Stimulated activated CD8-positive, alpha-beta memory T cell treated with anti-CD3 and anti-CD28 coated beads, Interleukin-4, amount 100 ng/mL, for 48 hours (primary cell): ENCODE measurements around the gene RNASE13.

Source experiments
- DNase-seq: peaks from one replicate; pipeline ENCODE4 v3.0.0-alpha.2; 2020

RNASE13 gene, protein sequence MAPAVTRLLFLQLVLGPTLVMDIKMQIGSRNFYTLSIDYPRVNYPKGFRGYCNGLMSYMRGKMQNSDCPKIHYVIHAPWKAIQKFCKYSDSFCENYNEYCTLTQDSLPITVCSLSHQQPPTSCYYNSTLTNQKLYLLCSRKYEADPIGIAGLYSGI

DNA sequence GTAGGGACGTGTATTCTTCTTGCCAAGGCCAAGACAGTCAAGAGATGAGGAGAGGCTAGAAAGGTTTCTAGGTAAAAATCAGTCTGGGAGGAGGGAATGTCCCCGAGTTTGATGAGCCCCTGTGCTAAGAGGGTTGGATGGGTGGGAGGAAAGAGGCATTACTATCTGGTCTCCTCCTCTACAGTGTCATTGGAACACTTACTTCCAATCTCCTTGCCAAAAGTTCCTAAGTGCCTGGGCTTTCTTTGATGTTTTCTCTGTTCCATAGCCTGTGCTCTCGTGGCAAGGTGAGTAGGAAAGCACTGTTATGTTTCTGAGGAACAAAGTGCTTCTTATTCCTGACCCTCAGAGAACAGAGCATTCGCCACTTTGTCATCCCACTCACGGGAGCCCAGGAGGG lies at the start of gene RNASE13:
Gene RNASE13 (minus strand): TSS at position 101 of the 400 bp plus-strand sequence. CDS start 519 bp downstream, outside the sequence.
- DNase-seq, result no peak

DNA sequence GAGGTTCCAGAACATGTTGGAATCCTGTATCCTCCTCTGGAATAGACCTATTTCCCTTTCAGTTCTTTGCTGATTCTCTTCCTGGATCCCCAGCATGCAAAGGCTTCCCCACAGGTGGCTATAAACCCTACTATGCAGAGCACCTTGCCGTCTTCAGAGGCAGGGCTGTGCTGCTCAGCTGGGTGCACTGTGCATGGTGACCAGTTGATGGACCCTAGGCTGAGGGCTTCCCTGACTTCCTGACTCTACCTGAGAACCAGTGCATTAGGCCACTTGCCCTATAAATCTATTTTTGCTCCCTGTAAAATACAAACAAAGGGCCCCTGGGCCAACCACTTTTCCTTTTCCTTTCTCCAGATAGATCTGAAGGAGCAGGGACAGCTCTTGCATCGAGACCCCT lies 49.8 kb upstream of the RNASE13 start:
- no peak for DNase-seq

DNA sequence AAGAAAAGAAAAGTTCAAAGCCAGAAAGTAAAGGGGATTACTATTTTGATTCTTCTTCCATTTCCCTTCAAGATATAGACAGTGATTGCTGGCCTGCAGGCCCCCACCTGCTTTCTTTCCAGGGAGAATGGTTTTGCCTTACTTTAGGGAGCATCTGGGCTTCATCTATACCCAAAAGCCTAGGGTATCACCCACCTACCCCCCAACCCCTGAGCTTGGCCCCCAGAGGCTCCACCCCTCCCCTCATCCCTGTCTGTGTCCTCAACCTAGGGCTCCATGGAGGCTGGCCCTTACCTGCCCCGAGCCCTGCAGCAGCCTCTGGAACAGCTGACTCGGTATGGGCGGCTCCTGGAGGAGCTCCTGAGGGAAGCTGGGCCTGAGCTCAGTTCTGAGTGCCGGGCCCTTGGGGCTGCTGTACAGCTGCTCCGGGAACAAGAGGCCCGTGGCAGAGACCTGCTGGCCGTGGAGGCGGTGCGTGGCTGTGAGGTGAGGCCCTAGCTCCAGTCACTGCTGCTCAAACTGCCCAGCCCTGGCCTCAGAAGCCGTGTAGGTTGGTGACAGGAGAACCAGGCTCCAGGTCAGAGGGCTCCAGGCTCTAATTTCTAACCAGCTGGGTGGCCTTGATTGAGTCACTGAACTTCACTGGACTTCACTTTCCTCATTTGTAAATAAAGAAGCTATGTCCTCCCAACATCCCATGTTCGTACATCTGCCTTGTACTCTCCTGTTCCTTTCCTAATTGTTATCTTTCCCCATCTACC lies 49.1 kb upstream of the RNASE13 start:
- no peak for DNase-seq

DNA sequence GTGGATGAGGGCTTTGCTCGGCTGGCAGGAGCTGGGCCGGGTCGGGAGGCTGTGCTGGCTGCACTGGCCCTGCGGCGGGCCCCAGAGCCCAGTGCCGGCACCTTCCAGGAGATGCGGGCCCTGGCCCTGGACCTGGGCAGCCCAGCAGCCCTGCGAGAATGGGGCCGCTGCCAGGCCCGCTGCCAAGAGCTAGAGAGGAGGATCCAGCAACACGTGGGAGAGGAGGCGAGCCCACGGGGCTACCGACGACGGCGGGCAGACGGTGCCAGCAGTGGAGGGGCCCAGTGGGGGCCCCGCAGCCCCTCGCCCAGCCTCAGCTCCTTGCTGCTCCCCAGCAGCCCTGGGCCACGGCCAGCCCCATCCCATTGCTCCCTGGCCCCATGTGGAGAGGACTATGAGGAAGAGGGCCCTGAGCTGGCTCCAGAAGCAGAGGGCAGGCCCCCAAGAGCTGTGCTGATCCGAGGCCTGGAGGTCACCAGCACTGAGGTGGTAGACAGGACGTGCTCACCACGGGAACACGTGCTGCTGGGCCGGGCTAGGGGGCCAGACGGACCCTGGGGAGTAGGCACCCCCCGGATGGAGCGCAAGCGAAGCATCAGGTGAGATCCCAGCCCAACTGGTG lies 47.0 kb upstream of the RNASE13 start:
- DNase-seq, result no peak

DNA sequence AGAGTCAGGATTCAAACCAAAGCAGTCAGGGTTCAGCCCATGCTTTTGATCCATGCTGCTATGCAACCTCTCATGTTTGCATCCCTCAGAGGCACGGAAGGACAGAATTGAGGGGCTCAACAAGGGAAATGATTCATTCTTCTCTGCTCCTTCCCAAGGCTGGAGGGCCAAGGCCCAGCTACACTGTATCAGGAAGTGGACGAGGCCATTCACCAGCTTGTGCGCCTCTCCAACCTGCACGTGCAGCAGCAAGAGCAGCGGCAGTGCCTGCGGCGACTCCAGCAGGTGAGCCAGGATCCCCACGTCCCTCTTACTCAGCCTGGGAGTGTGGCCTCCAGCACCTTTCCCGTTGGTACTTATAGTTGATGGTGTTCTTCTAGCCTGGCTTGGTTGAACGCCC lies 44.1 kb upstream of the RNASE13 start:
- no peak for DNase-seq

DNA sequence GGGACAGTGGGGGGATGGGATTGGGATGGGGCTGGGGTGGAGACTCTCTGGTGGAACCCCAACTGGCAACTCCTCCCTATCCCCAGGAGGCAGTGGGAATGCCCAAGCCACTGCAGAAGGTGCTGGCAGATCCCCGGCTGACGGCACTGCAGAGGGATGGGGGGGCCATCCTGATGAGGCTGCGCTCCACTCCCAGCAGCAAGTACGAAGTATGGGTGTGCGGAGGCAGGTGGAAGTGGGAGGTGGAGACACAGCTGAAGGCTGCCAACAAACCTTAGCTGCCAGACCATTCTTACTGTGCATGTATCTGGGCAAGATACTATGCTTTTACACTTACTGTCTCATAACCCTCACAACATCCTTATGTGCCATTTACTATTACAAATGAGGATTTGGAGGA lies 43.7 kb upstream of the RNASE13 start:
- no peak for DNase-seq

DNA sequence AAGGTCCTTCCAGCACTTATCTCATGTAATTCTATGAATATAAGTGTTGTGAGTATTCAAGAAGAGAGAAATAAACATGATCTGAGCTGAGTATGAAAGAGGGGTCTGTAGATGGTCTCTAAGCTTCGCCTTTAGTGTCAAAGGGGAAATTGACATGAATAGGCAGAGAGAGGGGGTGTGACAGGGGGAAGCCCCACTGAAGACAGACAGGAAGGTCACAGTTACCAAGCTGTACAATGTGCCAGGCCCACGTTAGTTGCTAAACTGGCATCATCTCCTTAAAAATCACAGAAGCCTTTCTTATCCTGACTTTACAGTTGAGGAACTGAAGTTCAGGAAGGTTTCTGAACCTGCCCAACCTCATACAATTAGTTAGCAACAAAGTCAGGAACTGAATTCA lies 43.1 kb upstream of the RNASE13 start:
- no peak for DNase-seq

DNA sequence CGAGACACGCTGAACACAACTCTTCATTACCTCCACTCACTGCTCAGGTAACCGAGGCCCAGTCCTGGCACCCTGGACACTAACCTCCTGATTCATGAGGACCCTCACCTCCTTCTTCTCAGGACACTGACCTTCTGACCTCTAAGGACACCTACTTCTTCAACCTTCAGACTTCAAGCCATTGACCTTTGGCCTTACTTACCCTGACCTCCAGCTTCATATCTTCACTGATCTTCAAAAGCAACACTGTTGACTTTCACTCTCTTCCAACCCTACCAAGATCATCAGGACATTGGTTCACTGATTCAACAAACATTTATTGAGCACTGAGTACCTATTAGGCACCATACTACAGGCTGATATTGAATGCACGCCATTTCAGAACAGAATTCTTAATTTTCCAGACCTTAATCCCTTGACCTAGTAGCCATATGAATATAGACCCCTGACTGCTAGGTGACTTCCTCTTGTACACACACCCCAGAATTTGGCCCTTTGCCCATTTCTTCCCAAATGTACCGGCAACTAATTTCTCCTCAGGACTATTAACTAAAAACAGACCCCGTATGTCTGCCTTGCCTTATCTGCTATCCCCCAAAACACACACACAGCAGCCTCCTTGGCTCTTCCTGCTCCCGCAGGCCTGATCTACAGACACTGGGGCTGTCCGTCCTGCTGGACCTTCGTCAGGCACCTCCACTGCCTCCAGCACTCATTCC lies 41.3 kb upstream of the RNASE13 start:
- DNase-seq, result no peak

DNA sequence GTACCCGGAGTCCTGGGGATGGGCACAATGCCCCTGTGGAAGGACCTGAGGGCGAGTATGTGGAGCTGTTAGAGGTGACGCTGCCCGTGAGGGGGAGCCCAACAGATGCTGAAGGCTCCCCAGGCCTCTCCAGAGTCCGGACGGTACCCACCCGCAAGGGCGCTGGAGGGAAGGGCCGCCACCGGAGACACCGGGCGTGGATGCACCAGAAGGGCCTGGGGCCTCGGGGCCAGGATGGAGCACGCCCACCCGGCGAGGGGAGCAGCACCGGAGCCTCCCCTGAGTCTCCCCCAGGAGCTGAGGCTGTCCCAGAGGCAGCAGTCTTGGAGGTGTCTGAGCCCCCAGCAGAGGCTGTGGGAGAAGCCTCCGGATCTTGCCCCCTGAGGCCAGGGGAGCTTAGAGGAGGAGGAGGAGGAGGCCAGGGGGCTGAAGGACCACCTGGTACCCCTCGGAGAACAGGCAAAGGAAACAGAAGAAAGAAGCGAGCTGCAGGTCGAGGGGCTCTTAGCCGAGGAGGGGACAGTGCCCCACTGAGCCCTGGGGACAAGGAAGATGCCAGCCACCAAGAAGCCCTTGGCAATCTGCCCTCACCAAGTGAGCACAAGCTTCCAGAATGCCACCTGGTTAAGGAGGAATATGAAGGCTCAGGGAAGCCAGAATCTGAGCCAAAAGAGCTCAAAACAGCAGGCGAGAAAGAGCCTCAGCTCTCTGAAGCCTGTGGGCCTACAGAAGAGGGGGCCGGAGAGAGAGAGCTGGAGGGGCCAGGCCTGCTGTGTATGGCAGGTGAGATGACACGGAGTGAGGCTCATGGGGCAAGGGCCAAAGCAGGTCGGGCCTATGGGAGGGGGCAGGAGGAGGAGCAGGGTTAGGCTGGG lies 40.0 kb upstream of the RNASE13 start:
- DNase-seq, result no peak

DNA sequence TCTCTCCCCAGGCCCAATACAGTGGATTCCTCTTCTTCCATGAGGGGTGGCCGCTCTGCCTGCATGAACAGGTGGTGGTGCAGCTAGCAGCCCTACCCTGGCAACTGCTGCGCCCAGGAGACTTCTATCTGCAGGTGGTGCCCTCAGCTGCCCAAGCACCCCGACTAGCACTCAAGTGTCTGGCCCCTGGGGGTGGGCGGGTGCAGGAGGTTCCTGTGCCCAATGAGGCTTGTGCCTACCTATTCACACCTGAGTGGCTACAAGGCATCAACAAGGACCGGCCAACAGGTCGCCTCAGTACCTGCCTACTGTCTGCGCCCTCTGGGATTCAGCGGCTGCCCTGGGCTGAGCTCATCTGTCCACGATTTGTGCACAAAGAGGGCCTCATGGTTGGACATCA lies 39.3 kb upstream of the RNASE13 start:
- DNase-seq, result no peak

DNA sequence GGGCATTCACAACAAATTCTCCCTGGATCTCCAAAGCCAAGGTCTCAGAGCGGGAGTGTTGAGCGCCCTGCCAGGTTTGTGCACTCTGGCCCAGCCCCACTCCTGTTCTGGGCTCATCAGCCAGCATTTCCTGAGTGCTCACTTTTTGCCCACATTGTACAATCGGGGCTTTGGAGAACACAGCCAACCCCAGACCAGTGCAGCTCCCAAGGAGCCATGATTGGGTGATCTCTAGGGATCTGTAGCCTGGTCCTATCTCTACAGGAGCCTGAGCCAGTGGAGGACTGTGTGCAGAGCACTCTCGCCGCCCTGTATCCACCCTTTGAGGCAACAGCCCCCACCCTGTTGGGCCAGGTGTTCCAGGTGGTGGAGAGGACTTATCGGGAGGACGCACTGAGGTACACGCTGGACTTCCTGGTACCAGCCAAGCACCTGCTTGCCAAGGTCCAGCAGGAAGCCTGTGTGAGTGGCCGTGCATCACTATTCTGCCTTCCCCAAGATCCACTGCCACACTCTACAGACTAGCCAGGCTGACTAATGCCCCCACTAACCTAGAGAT lies 38.3 kb upstream of the RNASE13 start:
- no peak for DNase-seq

DNA sequence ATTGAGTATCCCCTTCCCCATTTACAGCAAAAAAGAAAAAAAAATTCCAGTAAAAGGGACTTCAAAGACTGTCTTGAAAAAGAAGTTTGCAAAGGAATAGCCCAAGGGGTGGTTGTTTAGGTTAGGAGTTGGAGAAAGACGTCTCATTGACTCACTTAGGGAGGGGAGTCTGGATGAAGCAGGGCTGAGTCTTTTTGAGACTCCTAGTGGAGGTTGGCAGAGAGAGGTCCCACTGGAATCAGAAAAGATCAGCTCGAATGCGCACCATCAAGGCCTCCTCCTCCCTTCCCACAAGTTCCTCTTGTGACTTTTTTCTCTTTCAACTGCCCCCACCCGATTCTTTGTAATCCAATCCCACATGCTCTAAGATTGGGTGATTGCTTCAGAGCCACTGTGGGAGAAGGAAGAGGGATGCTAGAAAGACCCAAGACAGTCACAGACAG lies 37.4 kb upstream of the RNASE13 start:
- DNase-seq, result no peak

DNA sequence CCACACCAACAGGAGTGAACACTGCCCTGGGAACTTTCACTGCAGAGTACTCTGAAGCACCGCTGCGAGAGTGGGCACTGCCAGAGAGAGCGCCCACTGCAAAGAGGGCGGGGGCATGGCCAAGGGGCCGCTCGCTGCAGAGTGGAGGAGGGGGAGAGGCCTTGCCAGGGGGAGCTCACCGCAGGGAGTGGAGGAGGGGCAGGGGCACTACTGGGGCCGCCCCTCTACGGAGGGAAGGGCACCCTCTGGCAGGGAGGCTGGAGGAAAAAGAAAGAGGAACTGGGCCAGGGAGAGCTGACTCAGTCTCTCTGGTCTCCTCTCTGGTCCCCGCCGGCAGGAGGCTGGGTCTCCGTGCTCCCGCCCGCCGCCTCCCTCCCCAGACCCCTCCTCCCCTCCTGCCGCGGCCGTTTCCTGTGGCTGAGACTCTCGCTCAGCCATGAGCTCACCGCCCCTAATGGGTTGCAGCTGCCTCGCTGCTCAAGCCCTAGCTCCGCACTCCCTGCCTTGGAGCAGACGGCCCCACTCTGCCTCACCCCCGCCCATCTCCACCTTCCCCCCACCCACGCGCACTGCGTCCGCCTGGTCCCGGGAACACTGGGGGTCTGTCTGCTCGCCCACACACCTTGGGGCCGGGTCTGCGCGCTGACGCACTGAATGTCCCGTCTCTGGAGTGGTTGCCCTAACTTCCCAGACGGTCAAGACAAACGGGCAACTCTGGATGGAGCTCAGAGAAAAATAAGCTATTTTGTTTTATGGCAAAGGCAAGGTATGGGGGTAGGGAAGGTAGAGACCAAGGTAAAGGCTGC lies 36.8 kb upstream of the RNASE13 start:
- DNase-seq, result peak; percentile 67

DNA sequence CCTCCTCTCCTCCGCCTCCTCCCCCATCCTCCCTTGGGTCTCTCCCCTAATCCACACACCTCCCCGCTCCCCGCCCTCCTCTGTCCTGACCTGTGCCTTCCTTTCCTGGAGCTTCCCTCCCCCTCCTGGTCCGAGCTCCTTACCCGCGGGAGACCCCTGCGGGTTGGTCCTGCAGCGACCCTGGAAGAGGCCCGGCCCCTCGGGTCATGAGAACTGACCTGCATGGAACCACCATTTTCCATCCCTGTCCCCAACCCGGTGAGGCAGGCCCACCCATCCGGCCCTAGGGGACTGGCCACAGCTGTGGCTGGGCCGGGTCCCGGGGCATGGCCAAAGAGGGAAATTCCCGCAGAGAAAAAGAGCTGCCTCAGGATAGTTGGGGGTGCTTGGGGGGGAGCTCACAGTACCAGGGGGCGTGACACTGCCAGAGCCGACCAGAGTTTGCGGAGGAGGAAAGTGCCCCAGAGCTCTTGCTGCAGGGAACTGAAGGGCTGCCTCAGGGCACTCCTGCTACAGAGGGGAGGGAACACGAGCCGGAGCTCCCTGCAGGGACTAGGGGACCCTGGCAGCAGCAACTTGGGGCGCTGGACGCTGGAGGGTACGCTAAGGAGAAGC lies 36.1 kb upstream of the RNASE13 start:
- DNase-seq, result no peak

DNA sequence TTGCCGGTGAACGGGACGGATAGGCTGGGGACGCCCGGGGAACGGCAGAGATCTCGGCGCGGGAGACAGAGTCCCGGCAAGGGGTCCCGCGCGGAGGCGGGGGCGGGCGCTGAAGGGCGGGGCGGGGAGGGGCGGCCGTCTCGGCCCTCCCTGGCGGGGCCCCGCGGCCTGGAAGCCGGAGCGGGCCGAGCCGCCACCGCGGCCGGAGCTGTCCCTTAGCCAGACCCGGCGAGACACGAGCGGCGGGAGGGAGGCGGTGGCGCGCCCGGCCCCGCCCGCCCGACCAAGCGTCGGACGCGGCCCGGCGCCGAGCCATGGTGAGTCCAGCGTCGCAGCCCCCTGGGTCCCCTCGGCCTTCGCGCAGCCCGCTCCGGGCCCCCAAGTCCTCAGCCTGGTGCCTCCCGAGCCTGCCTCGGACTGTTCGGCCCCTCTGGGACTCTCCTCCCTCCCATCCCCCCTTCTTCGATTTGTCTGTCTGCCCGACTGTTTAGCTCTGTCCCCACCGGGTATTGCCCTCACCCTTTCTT lies 35.5 kb upstream of the RNASE13 start, which contains the start of gene ARHGEF40:
Gene ARHGEF40 (plus strand): TSS at position 222 of the 527 bp plus-strand sequence. CDS start 93 bp downstream, at position 315.
- peak; percentile 49 for DNase-seq

DNA sequence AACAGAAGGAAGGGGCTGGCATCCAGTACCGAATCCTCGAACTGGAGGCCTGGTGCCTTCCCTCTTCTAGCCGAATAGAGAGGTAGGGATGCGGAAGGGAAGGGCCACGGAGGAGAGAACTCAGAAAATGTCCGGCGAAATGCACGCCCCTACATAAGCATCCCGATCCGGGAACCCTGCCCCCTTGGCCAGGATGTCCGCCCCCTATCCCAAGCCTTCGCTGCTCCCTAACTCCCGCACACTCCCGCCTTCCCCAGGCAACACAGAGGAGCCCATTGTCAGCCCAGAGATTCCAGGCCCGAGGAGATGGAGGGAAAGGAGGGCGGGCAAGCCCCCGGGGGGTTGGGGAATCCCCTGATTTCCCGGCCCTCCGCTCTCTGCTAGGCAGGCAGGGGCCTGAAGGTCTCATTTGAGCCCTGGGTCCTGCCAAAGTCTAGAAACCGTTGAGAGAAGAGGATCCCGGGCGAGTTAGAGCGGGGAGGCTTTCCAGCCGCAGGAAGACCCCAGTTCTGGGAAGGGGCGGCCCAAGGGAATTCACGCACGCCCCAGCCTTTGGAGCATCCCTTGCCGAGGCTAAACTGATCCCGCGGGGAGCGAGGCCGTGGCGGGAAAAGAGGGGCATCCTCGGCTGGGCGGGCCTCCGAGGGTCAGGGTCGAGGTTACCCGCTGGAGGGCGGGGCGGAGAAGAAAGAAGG lies 34.9 kb upstream of the RNASE13 start:
- no peak for DNase-seq

DNA sequence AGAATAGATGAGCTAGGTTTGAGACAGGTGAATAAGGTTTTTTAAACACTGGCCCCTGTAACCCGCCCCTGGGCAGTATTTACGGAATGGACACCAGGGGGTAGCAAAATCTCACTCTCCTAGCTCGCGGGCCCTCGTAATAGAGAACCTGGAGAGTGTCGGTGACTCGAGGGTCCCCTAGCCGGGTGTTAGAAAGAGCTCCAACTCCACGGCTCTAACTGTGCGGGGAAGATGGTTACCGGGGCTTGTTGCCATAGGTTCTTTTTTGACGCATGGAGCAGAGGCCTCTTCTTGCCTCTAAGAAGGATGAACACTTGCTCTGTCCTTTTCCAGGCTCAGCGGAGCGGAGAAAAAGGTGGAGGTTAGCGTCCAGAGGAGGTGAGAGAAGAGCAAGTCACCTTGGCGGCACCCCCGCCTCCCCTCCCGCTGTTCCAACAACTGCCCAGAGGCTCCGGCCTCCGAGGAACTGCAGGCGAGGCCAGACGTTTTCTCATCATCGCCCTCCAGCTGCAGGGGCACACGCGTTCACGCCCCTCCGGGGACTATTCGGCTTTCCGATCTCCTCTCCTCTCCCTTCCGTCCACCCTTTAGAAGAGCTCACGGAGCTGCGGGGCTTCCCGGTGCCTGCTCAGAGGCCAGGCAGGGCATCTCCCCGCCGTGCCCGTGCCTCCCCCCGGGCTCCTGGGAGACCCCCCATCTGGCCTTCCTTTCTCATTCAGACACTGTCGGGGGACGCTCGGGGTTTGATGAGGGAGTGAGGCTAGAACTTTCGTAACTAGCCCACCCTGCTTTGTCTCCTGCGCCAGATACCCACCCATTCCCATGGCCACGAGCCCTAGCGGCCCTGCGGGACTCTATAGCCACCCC lies 34.1 kb upstream of the RNASE13 start:
- peak; percentile 61 for DNase-seq

DNA sequence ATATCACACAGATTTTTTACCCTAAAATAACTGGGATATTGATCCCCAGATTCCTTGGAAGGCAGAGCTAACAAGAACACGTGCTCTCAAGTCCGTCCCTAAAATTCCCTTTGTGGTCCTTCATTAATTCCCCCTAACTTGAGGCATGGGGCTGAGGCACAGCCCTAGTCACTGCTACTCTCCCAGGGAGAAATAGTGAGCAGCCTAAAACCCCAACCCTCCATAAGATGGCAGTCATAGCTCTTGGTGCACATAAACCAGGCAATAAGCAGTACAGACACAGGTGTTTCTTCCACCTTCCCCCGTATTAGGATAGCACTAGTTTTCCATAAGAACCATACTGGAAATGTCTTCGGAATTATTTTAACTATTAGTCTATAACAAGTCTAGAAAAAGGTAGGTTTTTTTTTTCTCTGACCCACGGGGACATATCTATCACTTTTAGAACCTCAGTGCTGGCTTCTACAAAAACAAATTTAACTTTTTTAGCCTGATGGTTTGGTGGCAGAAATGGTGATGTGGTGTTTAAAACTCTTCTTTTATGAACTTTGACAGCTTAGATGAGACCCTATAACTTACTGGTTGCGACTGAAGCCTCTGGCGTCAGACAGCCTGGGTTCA lies 32.4 kb upstream of the RNASE13 start:
- DNase-seq, result no peak
